Bronchus fibroblast of lung (primary cell): ENCODE measurements around the gene EPHB2. TPM values are rescaled to one million over a fixed set of nuclear protein-coding genes. Genes with fewer than 3 reads are reported as not detected.

Experiments used
- total RNA-seq: library from RNA; depleted of rRNA; stranded (reverse); fragments of >200 nt; gene quantifications from 2 replicates; pipeline ENCODE4 v1.2.3, GENCODE V29; 2015

Gene EPHB2
- 12.4 and 14.1 TPM in 2 replicates for total RNA-seq

GRCh38 chr1:22710701-22711049, at the start of gene EPHB2:
EPHB2 (plus strand) TSS chr1:22710839; CDS start chr1:22710983, 144 bp downstream.

Other genes starting within 250 kb of the EPHB2 start
- gene EPHA8, start 147.3 kb upstream of the EPHB2 start, total RNA-seq = not detected in 2 replicates
- not detected in 2 replicates for gene C1QA, start 74.2 kb upstream of the EPHB2 start, total RNA-seq
- not detected in 2 replicates for gene C1QC, start 67.2 kb upstream of the EPHB2 start, total RNA-seq
- not detected in 2 replicates for gene C1QB, start 57.6 kb upstream of the EPHB2 start, total RNA-seq